NCI-H1417 treated with DMSO at 0.1 percent for 48 hours (cell line): Measurements from ENCODE around the gene MAGI1.
"Not testable (repeated sequence)": the region's sequence is repeated elsewhere in the genome, so short reads cannot be mapped to it uniquely, and the experiment has no call there.

ENCODE experiments used
- DNase-seq: peaks from one replicate; lab custom pipeline; 2025; lab: John Stamatoyannopoulos, UW

The MAGI1 gene

DNA sequence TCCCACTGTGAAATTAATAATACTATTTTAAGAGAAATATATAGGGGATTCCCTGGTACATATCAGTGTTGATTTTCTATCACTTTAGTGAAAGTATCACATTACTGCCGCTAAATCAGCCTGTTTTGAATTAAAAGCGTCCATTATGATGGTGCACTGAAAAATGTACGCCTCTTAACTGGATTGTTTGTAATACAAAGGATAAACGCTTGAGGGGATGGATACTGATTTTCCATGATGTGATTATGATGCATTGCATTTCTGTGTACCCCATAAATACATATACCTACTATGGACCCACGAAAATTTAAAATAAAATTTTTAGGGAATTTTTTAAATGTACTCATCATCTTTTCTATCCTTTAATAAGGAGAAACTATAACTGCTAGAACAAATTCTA, 478.6 kb downstream of the MAGI1 start:
- no peak for DNase-seq

DNA sequence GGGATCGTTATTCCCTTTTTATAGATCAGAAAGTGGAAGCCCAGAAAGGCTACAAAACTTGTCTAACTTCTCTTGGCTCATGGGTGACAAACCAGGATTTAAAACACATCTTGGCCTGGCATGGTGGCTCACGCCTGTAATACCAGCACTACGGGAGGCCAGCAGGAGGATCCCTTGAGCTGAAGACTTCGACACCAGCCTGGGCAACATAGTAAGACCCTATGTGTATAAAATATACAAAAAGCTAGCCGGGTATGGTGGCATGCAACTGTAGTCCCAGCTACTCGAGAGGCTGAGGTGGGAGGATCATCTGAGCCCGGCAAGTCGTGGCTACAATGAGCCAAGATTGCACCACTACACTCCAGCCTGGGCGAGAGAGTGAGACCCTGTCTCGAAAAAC, 479.1 kb downstream of the MAGI1 start:
- DNase-seq, result no peak

GRCh38 chr3:65558826-65559225, 479.9 kb downstream of the MAGI1 start:
- no peak for DNase-seq

DNA sequence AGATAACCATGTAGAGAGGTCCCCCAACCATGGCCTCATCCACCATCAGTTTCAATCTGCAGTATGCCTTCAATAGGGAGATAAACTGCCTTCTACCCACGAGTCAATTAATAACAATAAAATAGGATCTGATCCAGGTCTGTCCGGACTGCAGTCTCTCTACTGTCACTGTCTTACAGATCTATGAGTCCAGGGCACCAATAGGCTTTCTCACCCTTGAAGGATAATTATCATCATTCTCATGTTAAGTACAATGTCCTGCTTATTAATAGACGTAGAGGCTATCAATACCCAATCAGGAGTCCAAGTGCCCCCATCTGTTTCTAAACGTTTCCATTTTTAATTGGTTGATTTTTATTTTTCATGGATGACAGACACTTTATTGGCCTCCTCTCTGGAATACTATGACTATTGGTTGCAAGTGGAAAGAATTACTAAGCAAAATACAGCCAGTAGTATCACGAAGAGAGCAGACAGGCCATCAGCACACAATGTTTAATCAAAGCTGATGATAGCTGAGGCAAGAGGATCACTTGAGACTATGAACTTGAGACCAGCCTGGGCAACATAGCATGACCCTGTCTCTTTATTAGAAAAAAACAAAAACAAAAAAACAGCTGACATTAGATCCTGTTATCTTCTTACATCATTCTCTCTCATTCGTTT, 480.7 kb downstream of the MAGI1 start:
- no peak for DNase-seq

- DNase-seq, result no peak
Measured at GRCh38 chr3:65556934-65557577, 481.7 kb downstream of the MAGI1 start.

- no peak for DNase-seq
Measured at GRCh38 chr3:65552434-65552833, 486.3 kb downstream of the MAGI1 start.

GRCh38 chr3:65551945-65552344, 486.8 kb downstream of the MAGI1 start:
- DNase-seq, result peak; percentile 51

DNA sequence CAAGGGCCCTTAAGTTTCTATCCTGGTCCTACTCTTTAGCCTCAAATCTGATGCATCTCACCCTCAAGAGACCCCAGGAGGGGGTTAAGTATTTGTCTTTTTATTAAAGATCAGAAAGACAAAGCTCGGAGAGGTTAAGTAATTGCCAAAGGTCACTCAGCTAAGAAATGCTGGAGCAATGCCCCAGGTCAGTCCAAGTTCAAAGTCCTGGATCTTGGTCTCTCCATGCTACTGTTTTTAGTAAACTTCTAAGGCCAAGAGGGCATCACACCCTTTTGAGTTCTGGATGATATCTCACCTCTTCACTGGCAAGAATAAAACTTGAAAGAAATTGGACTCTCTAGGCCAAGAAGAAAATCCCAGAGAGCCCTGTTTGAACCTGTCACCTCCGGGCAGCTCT, 488.6 kb downstream of the MAGI1 start:
- DNase-seq, result no peak

- DNase-seq, result no peak
Measured at GRCh38 chr3:65549626-65549959, 489.1 kb downstream of the MAGI1 start.

GRCh38 chr3:65548848-65549625, 489.7 kb downstream of the MAGI1 start:
- no peak for DNase-seq

- no peak for DNase-seq
Measured at GRCh38 chr3:65545429-65545828, 493.3 kb downstream of the MAGI1 start.

DNA sequence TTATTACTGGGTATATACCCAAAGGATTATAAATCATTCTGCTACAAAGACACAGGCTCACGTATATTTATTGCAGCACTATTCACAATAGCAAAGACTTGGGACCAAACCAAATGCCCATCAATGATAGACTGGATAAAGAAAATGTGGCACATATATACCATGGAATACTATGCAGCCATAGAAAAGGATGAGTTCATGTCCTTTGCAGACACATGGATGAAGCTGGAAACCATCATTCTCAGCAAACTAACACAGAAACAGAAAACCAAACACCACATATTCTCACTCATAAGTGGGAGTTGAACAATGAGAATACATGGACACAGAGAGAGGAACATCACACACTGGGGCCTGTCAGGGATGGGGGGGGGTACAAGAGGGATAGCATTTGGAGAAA, 495.3 kb downstream of the MAGI1 start:
- DNase-seq, result not testable (repeated sequence)

DNA sequence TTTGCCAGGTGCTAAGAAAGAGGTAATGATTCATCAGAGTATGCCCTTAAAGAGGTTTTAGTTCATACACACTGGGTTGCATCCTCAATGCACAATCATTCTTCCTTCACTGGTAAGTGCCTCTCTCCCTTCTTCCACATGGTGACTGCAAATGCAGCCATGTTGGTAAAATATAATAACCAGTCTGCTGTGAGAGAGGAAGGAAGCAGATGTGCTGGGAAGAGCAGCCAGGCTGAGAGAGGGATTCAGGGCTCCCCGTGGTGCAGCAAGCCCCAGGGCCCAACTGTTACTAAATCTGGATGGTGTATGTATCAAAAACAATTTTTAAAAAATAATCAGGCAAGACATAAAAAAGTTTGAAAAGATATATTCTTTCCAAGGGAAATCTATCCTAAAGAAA, 498.1 kb downstream of the MAGI1 start:
- no peak for DNase-seq

DNA sequence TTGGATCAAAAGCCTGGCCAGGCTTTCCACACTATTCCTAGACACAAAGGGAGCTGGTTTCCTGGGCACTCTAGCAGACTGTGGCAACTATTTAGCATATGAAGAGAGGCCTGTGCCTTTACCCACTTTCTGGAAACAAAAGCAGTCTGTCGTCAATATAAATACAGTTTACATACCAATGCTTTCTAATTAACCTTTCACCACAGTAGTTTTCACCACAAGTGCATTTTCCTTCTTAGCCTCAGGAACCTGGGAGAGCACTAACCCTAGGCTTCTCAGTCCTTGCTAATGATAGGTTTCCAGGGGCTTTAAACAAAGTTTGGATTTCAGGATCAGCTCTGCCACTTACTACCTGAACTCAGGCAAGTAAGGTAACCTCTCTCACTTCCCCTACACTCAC, 499.1 kb downstream of the MAGI1 start:
- no peak for DNase-seq

- no peak for DNase-seq
Measured at GRCh38 chr3:65538101-65538500, 500.6 kb downstream of the MAGI1 start.

DNA sequence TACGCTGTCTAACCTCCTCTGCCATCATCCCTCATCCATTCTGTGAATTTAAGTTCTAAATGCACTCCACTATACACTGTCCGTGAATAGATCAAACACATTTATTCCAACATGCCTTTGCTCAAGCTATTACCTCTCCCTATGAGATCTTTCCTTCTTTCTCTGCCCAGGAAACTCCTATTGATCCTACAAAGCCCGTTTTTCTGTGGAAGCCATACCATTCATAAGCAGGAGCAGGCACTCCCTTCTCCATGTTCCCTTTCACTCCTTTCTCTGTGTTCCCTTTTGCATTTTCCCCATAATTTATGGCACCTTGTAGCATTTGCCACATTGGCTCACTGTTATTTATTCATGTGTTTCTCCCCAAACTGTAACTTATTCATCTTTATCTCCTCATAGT, 501.6 kb downstream of the MAGI1 start:
- DNase-seq, result no peak

DNA sequence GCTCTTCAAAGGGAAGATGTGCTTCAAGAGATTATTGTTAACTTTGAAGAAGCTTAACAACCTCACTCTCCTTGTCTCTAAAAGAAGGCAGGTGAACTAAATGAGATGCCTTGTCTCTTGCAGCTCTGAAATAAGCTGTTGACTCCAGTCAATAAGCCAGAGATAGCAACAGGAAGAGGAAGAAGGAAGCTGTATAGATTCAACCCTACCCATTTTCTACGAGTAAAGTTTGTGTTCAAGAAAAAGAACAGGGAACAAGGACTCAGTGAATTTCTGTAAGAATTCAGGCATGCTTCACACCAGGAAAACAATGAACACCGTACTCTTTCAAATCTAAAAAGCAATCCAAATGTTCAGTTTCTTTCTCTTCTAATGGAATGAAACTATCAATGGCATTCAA, 503.5 kb downstream of the MAGI1 start:
- DNase-seq, result no peak

DNA sequence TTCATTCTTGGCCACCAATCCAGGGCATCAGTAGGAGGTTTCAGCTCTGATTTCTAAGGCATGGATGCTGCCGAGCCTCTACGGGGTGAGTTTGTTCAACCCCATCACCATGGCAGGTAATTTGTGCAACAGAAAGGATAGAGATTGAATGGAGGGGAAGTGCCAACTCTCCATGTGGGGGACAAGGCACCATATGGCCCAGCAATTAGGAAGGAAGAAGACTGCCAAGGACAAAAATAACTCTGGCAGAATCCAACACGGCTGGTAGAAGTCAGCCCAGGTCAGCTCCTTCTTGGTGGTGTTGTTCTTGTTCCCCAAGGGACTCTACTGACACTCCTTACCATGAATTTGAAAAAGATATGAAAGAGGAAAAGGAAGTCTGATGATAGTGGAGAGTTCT, 503.9 kb downstream of the MAGI1 start:
- no peak for DNase-seq

GRCh38 chr3:65532749-65533148, 506.0 kb downstream of the MAGI1 start:
- DNase-seq, result no peak

GRCh38 chr3:65532215-65532614, 506.5 kb downstream of the MAGI1 start:
- no peak for DNase-seq

DNA sequence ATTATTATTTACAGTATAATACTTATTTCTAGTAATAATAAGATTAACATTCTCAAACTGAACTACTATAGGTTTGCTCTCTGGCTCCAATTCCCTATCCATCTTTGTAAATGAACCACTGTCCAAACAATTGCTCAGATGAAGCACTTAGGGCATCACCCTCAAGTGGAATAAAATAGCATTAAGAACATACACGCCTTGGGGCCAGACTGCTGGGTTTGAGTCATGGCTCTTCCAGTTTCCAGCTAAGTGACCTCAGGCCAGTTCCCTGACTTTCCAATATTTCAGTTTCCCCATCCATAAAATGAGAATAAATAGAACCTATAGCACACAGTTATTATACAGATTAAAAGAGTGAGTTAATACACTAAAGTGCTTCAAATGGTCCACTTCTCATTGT, 507.2 kb downstream of the MAGI1 start:
- DNase-seq, result no peak

DNA sequence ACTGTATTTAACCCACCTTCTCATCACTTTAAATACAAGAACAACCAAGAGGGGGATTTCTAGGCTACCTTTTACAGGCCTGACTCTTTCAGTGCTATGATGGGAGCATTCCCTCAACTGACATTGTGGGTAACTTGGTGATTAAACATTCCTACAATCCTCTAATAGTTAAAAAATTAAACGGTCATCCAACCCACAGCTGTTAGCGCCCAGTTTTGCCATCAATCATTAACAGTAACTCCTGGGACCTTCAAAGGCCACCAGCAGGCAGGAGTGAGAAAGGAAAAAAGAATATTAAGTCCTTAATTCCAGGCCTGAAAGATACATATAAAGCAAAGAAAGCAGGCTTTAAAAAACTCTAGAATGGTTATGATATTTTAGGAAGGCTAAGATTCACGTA, 512.1 kb downstream of the MAGI1 start:
- DNase-seq, result no peak

DNA sequence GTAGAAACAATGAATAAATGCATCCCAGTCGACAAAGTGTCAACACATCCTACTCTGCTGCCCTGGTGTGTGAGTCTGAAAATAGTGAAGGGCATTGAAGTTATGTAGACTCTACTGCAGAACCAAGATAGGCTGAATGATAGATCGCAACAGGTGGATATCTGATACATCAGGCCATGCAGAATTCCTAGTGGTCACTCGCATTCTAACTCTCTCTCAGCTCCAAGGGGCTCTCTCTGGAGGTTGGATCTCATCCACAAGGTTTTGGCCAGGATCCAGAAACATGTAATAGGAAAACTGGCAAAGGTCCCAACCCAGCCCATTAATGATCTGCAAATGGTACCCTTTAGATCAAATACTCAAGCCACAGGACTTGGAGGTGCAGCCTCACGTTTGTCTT, 514.1 kb downstream of the MAGI1 start:
- DNase-seq, result no peak

GRCh38 chr3:65523878-65524277, 514.8 kb downstream of the MAGI1 start:
- no peak for DNase-seq
